GM11168 (cell line): ENCODE measurements around the gene RCE1.

Experiments used
- in situ Hi-C: fragments of 300-500 bp; cut with MboI; formaldehyde crosslinking; loops from one replicate; pipeline ENCODE4 v1.12.0; 2022; ENCODE audit warnings: low sequenced_read_pairs; ENCODE audit not compliant: unreplicated experiment

Gene RCE1

DNA sequence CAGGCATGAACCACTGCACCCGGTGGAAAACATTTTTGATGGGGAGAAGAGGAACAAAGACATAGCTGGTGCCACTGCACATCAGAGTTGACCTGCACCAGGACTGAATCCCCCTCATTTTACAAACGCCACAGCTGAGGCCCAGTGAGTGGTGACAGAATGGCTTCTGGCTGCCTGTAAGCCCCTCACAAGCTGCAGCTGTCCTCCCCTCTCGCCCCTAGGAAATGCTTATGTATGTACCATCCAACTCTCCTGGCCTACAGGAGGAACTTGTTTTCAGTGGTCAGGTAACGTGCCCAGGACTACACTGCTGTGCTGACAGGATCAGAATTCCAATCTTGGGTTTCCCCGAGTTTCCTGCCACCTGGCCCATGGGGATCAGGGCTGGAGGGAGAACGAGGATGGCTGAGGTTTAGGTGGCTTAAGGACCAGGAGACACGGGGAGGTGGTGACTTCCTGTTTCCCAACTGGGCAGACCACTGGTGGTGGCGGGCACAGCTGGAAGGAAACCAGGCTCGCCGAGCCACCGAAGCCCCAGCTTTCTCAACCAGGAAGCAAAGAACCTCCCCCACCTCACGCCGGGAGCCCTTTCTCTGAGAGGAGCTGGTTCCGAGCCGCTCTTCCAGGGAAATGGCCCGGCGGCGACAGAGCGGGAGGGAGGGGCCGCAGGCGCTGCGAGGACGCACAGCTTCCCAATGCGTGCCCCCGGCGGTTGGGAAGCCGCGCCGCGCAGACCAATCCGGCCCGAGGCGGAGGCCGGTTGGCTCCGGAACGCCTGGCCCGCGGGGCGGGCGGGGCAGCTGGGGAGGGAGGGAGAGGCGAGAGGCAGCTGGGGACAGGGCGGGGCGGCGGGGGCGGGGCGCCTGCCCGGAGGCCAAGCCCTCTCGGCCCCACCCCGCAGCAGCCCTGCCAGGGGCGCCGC lies 12.6 kb downstream of the RCE1 start:
- in situ Hi-C loops, result no loop called here

DNA sequence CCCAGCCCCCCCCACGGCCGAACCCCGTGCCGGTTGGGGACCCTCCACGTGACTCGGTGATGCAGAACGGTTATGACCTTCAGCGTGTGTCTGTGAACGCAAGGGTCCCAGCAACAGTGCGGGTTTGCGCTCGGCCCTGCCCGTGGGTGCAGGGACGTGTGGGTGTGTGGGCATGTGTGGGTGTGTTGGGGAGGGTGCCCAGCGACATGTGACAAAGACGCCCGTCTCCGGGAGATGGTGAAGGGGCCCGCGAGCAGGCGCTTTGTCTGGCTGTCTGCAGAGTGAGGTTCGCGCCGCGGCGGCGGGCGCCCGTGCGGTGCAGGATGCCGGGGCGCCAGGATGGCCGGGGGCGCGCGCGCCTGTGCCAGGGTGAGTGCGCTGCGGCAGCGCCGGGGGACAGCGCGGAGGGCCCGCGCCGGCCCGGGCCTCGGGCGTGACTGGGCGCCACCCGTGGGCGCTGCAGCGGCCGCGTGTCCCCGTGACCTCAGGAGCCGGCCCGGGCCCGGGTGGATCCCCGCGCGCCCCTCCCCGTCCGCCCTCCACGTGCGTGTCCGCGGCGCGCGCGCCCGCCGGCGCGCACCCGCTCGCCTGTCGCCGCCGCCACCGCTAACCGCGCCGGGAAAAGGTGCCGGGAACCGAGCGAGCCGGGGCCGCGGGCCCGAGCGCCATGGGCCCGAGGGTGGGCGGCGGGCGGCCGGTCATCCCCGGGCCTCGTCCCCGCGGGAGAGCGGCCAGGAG lies 13.4 kb downstream of the RCE1 start, which contains the start of gene LRFN4:
TSS of gene LRFN4 (plus strand) at position 569 of the 738 bp plus-strand sequence. CDS start 681 bp downstream, outside the sequence.
- in situ Hi-C loops, result no loop called here

DNA sequence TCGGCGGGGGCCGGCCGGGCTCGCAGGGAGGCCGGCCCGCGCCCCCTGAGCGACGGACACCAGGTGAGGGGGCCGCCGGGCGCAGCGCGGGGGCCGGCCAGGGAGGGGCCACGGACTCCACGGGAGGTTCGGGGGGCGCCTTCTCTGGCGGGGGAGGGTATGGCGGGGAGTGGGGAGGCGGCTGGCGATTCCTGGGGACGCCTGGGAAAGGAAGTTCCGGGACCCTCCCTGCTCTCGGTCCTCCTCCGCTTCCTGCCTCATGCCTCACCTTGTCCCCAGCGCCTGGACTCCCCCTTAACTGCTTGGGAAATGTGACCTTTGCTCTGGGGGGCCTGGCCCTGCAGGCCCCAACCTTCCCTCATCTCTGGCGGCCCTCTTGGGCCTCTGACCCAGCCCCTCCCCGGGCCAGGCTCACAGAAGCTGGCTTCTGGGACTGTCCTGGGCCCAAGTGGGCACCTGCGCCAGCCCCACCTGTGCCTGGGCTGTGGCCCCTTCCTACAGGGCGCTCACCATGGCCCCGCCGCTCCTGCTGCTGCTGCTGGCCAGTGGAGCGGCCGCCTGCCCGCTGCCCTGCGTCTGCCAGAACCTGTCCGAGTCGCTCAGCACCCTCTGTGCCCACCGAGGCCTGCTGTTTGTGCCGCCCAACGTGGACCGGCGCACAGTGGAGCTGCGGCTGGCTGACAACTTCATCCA lies 14.1 kb downstream of the RCE1 start:
- in situ Hi-C loops, result no loop called here

DNA sequence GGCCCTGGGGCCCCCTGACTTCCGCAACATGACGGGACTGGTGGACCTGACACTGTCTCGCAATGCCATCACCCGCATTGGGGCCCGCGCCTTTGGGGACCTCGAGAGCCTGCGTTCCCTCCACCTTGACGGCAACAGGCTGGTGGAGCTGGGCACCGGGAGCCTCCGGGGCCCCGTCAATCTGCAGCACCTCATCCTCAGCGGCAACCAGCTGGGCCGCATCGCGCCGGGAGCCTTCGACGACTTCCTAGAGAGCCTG lies 14.6 kb downstream of the RCE1 start:
- in situ Hi-C loops, result no loop called here

DNA sequence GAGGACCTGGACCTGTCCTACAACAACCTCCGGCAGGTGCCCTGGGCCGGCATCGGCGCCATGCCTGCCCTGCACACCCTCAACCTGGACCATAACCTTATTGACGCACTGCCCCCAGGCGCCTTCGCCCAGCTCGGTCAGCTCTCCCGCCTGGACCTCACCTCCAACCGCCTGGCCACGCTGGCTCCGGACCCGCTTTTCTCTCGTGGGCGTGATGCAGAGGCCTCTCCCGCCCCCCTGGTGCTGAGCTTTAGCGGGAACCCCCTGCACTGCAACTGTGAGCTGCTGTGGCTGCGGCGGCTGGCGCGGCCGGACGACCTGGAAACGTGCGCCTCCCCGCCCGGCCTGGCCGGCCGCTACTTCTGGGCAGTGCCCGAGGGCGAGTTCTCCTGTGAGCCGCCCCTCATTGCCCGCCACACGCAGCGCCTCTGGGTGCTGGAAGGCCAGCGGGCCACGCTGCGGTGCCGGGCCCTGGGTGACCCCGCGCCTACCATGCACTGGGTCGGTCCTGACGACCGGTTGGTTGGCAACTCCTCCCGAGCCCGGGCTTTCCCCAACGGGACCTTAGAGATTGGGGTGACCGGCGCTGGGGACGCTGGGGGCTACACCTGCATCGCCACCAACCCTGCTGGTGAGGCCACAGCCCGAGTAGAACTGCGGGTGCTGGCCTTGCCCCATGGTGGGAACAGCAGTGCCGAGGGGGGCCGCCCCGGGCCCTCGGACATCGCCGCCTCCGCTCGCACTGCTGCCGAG lies 15.1 kb downstream of the RCE1 start:
- in situ Hi-C loops, result no loop called here

DNA sequence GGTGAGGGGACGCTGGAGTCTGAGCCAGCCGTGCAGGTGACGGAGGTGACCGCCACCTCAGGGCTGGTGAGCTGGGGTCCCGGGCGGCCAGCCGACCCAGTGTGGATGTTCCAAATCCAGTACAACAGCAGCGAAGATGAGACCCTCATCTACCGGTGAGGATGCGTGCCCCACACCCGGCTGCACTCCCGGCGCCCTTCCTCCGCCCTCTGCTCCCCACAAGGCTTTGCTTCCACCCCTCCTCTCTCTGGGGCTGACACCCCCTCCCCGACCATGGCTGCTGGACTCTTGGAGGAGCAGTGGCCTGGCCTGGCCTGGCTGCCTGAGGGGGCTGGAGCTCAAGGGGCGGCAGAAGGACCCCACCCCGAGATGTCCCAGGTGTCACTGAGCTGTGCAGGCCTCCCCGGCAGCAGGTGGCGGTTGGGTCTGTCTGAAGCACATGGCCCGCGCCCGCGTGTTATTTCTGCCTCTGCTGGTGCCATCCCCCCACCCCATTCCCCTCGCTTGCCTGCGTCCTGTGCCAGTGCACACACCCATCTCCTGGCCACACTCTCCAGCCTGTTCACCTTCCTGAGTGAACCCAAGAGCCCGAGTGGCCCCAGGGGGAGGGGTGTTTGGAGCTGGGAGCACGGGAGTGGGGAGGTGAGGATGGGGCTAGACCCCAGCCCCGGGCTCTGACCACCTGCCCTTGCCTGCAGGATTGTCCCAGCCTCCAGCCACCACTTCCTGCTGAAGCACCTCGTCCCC lies 15.9 kb downstream of the RCE1 start:
- in situ Hi-C loops, result no loop called here

DNA sequence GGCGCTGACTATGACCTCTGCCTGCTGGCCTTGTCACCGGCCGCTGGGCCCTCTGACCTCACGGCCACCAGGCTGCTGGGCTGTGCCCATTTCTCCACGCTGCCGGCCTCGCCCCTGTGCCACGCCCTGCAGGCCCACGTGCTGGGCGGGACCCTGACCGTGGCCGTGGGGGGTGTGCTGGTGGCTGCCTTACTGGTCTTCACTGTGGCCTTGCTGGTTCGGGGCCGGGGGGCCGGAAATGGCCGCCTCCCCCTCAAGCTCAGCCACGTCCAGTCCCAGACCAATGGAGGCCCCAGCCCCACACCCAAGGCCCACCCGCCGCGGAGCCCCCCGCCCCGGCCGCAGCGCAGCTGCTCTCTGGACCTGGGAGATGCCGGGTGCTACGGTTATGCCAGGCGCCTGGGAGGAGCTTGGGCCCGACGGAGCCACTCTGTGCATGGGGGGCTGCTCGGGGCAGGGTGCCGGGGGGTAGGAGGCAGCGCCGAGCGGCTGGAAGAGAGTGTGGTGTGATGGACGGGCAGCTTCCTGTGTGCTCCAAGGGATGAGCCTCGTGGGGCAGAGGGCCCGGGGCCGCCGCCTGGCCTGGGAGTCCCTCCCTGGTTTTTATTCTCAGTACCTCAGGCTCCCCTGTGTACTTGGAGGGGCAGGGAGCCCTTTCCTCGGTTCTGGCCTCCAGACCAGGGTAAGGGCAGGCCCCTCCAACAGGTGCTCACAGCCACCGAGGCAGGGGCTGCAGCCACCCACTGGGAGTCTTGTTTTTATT lies 16.6 kb downstream of the RCE1 start:
- in situ Hi-C loops, result no loop called here

DNA sequence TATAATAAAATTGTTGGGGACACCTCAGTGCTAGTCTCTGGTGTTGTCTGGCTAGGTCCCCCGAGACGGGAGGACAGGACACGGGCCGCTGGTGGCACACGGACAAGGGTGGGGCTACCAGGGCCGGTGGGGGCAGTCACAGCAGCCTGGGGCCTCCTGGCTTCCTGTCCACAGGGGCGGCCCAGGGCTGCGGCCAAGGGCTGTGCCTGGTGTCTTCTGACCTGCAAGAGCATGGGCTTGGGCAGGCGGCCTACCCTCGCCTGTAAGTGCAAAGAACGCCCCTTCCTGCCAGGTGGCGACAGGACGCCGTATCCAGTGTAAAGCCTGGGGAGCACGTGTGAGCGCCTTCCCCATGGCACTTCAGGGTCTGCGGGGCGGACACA lies 17.2 kb downstream of the RCE1 start:
- in situ Hi-C loops, result no loop called here

DNA sequence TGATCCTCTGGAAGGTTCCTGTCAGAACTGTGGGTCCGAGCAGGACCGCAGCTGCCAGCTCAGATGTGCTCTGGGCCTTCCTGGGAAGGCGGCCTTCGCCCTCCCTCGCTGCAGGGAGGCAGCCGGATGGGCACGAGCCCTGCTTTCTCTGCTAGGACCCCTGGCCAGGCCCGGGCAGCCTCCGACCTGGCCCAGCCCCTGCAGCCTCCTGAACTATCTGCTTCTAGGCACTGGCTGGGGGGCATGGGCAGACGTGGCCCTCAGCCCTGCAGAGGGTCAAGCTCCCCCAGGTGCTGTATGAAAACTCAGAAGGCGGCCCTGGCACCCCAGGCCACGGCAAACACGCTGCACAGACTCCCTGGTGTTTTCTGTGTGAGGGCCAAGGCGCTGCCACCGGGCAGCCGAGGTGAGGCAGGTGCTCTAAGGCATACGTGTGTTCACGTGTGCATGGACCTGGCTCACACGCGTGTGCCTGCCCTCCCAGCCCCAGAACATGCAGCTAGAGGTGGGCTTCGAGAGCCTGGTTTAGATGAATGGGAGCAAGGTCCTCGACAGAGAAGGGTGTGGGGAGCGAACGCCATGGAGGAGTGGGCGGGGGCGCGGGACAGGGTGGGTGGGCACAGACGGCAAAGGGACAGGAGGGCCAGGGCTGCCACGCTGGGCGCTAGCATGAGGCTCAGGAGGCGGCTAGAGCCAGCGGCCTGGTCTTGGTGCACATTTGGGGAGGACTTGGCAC lies 18.0 kb downstream of the RCE1 start:
- in situ Hi-C loops, result no loop called here

DNA sequence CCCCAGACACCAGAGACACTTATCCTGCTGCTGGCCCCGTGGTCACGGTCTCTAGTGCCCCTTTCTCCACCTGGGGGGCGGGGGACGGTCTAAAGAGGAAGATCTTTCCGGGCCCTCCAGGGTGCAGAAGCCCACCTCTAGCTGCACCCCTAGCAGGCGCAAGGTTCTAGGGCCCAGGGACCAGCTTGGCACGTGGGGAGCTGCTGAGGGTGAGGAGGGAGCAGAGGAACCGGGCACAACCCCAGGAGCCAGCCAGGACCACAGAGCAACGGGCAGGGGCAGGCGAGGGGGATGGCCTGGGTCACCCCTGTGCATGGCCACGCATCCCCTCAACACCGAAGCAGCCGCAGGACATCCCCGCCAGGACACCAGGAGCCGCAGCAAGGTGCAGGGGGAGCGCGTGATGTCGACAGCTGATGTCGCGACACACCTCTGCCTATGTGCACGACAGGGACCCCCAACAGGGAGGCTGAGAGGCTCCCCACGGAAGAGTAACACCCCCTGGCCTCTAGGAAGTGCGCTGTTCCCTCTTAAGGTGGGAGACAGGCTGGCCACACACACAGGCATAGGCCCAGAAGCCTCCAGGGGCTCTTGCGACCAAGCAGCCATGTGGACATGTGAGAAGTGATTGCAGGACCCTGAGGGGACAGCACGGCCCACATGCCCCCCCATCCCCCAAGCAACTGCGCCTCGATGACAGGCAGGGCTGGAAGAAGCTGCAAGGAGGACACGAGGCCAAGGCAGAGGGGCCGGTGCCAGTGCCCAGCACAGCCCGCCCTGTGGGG lies 18.7 kb downstream of the RCE1 start:
- in situ Hi-C loops, result no loop called here

DNA sequence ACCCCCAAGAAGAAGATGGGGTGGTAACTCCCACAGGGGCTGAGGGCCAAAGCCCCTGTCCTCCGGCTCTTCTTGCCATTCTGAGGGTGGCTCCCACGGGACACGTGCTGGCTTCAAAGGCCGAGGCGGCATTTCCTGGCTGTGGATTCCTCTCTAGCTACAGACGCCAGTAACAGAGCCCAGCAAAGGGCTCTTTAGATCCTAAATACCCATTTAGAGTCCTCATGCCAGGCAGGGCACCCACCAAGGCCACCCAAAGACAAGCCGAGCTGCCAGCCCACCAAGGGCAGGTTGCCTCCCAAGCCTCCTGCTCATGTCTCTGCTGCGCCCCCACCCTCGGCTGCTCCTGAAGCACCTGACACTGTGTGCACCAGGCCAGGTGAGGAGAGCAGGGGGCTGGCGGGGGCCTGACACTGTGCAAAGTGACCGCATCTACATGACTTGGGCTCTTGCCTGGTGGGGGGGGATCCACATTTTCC lies 19.4 kb downstream of the RCE1 start:
- in situ Hi-C loops, result no loop called here

DNA sequence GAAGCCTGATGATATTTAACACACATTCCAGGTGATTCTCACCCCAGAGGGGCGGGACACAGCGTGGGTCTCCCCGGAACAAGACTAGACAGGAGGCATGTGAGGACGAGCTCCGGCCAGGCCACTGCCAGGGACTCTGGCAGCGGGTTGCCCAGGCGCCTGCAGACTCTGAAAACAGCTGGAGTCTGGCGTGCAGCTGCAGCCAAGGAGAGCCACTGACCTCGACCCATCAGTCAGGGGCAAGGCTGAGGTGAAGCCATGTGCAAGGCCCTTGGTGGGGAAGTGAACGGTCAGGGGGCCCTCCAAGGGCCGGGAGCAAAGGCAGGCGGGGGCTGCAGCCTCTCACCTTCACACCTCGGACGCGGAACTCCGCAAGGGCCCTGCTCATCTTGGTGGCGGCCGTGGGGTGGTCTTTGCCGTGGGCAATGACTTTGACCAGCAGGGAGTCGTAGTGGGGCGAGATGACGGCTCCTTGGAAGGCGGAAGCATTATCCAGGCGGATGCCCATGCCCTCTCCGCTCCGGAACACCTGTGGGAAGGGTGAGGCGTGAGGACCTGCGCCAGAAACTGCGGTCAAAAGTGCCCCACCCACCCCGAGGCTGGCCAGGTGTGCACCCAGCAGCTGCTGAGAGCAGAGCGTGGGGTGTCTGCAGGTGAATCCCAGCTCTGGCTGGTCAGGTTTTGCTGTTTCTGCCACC lies 20.3 kb downstream of the RCE1 start:
- in situ Hi-C loops, result no loop called here

DNA sequence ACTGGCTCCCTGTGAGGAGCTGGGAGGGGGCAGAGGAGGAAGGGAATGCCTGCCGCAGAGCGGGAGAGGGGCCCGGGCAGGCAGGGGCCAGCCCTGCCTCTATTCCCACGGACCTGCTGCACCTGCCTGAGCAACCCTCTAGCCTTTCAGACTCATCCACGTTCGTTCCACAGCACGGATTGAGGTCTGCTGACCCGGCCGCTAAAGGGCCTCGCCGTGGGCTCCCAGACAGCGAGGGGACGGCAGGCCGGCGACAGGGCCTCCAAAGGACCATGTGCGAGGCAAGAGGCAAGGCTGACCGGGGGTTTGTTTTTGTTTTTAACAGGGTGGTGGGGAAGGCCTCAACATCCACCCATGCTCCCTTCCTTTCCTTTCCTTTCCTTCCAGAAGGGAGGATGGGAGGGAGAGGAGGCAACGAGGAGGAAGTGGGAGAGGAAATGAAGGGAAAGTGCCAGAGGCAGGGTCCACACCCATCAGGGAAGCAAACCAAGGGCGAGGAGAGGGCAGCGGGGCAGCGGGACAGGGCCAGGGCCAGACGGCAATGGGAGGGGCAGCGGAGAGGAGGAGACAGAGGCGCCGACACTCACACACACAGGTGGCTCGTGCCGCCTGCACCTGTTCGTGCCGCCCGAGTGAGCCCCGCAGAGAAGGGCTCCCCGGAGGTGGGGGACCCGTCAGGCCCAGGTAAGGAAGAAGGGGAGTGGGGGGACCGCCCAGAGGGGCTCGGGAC lies 21.1 kb downstream of the RCE1 start:
- in situ Hi-C loops, result no loop called here

DNA sequence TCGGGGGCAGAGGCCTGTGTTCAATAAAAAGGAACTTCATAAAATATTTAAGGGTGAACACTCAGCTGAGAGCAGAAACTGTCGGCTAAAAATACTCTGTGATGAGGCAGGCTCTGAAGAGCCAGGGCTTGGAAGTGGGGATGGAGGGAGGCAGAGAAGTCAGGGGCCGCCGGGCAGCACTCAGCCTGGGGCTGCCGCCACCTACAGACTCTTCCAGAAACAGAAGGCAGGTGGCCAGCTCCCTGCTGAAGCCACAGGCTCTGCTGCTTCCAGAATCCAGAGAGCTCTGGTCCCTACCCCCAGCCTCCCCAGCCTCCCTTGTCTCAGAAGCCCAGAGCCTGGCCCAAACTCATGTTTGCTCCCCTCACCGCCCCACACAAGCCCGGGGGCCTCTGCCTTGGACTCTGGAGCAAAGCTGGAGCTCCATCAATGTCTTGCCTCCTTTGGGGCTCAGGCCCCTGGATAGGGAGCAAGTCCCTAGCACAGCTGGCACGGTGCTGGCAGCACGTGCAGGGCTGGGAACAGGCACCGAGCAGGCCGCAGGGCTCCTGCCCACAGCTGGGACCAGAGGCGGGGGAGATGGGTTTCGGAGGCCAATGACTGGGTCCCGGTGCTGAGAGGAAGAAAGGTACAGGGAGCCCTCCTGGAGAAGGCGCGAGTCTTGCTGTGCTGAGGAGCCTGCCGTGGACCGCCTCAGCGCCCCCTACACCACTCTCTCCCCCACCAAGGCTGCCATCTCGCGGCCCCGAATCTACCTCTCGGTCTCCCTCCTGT lies 21.9 kb downstream of the RCE1 start:
- in situ Hi-C loops, result no loop called here

DNA sequence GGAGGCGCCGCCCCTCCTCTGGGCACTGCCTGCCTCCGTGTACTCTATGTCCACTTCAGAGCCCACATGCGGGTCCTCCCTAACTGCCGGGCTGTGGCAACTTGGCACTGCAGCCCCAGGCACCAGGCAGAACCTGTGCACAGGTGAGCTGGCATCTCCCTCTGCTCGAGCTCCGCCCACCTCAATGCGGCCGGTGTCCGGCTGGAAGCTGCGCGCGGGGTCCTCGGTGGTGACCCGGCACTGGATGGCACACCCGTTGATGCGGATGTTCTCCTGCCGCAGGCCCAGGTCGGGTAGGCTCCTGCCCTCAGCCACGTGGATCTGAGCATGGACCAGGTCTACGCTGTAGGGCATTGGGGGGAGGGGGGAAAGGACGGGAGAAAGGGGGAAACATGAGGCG lies 22.8 kb downstream of the RCE1 start:
- in situ Hi-C loops, result no loop called here
